Choroid plexus epithelial cell (primary cell): ENCODE data around the gene CDKN1B.

ENCODE experiments used
- DNase-seq: peaks from one replicate; pipeline ENCODE4 v3.0.0-alpha.2; 2010; ENCODE audit warnings: low read depth
- H3K4me3 ChIP-seq: 2 replicates; pipeline ENCODE4 v1.5.1; 2011; ENCODE audit warnings: low read depth, mild to moderate bottlenecking, control low read depth, low read length, moderate library complexity
- CTCF ChIP-seq: conservative IDR thresholded peaks from 2 replicates; pipeline ENCODE4 v1.5.1; 2011; ENCODE audit warnings: low read depth, mild to moderate bottlenecking, control low read depth, inconsistent platforms, low read length, moderate library complexity

Gene CDKN1B

GRCh38 chr12:12718853-12719252 is 1.7 kb downstream of the CDKN1B start:
- peak; percentile 40 for DNase-seq
- TF ChIP-seq CTCF: no peak
- H3K4me3 ChIP-seq: peak overlapping the region; percentile 97

GRCh38 chr12:12719496-12719895 is 2.3 kb downstream of the CDKN1B start:
- no peak for TF ChIP-seq CTCF
- H3K4me3 ChIP-seq: peak overlapping the region; percentile 97
- peak; percentile 35 for DNase-seq

GRCh38 chr12:12720052-12720451 is 2.9 kb downstream of the CDKN1B start:
- DNase-seq: no peak
- TF ChIP-seq CTCF: no peak
- H3K4me3 ChIP-seq: peak overlapping the region; percentile 97

GRCh38 chr12:12720672-12721161 is 3.5 kb downstream of the CDKN1B start:
- no peak for TF ChIP-seq CTCF
- H3K4me3 ChIP-seq: peak overlapping the region; percentile 97
- no peak for DNase-seq

GRCh38 chr12:12721176-12721751 is 4.1 kb downstream of the CDKN1B start:
- DNase-seq: peak; percentile 18
- peak overlapping the region; percentile 97 for H3K4me3 ChIP-seq
- TF ChIP-seq CTCF: no peak

GRCh38 chr12:12721814-12722434 is 4.8 kb downstream of the CDKN1B start:
- H3K4me3 ChIP-seq: peak overlapping the region; percentile 92
- peak; percentile 9 for DNase-seq
- no peak for TF ChIP-seq CTCF
